NCI-H345 treated with DMSO at 0.1 percent for 48 hours (cell line): Measurements from ENCODE around the gene MRPL49.
"Not testable (repeated sequence)": the region's sequence is repeated elsewhere in the genome, so short reads cannot be mapped to it uniquely, and the experiment has no call there.

Experiments used
- DNase-seq: peaks from one replicate; lab custom pipeline; 2025; ENCODE audit not compliant: unreplicated experiment; lab: John Stamatoyannopoulos, UW

MRPL49 gene

GRCh38 chr11:65117206-65118096, 4.7 kb upstream of the MRPL49 start, which contains the start of gene ZNHIT2:
Gene ZNHIT2, minus strand, starts transcription at chr11:65117701. Its CDS starts 48 bp downstream, at chr11:65117653.
- peak; percentile 97 for DNase-seq

- no peak for DNase-seq
Observed at GRCh38 chr11:65118097-65118837, 3.9 kb upstream of the MRPL49 start.

- not testable (repeated sequence) for DNase-seq
Observed at GRCh38 chr11:65118891-65119669, 3.0 kb upstream of the MRPL49 start.

DNA sequence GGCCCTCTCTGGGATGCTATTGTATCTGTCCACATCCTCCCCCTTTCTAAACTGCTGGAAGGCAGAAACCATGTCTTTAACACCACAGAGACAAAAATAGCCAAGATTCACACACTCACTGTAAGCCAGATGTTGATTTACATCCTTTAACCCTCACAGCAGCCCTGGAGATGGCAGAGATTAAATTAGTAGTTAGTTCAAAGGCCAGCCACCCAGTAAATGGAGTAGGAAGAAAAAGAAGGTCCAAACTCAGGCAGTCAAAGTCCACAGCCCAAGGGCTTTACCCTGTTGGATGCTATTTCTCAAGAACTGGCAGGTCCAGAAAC, 2.5 kb upstream of the MRPL49 start:
- no peak for DNase-seq

- no peak for DNase-seq
Observed at GRCh38 chr11:65120831-65121230, 1.3 kb upstream of the MRPL49 start.

DNA sequence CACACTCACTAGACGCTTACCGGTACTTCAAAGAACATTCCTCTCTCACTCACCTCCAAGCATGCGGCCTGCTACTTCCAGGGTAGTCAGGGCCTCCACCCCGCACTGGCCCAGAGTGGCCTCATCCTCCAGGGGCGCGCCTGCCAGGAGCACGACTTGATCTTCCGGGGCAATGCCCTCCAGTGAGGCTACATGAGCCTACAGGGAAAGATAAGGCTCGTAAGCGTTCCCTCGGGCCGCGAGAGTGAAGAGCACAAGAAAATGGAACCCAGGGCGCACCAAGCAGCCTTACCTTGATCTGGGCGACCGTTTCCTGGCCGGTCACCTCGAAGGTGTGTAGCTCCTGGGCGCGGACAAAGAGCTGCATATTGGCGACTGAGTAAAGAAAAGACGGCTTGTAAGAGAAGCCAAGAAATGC, 665 bp upstream of the MRPL49 start:
- no peak for DNase-seq

- no peak for DNase-seq
Observed at GRCh38 chr11:65124480-65125196, 2.5 kb downstream of the MRPL49 start.

- no peak for DNase-seq
Observed at GRCh38 chr11:65125197-65126056, 3.3 kb downstream of the MRPL49 start.

DNA sequence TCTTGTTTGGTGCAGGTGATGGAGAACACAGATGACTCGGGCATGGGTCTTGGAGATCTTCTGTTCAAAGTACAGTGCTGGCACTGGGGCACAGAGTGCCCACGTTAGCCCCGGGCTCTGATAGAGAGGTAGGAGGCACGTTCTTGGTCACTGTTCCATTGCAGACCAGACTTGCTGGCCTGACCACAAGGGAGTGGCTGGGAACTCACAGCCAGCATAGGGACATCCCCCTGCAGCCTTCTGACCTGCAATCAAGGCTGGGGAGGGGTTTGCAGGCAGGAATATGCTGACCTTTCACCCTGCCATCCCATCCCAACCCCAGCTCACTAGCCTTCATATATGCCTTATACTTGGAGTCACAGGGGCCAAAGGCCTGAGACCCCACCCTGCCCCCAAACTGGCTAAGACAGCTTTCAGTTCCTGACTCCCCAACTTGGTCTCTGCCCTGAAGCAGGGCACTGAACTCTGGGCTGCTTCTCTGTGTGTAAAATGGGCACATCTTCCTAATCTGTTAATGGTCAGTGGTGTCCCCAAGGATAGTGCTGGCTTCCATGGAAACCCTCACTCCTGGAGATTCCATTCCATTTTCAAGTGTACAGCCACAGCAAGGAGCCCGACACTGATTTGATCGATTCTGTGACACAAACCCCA, 4.6 kb downstream of the MRPL49 start:
- no peak for DNase-seq

GRCh38 chr11:65127473-65128181, 5.5 kb downstream of the MRPL49 start:
- no peak for DNase-seq

DNA sequence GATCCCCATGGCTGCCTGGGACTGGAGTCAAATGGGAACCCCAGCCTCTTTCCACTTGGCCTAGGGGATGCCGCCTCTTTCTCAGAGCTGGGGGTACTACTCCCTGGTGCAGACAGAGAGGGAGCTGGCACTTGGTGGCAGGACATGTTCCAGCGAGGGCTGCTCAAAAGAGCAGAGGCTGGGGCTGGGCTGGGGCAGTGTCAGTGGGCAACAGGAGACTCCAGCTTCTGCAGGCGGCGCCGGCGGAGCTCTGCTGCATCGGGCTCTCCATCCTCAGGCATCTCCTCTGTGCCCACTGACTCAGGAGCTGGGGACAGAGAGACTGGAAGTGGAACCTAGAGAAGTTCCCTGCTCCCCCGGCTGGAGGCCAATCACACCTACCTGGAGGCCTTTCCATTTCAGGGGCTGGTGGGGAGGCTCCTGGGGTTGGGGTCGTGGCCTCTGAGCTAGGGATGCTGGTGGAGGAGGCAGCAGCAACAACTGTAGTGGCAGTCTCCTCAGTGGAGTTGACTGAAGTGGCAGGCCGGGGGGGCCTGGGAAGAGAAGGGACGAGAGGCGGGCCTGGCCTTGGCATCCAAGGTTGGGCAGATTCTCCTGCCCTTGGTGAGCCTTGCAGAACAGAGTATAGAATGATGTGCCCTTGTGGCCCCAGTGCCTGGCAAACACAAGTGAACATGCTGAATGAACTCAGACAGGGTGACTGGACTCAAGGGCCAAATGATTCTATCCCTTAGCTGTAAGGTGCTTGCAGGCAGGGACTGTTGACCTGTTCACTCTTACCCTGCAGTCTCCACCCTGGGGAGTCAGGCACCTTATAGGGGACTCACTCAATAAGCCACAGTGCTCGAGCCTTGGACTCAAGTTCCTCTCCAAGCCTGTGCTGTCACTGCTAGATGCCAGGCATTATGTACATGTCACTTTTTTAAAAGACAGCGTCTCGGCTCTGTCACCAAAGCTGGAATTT, 6.3 kb downstream of the MRPL49 start:
- no peak for DNase-seq

- DNase-seq: no peak
Observed at GRCh38 chr11:65129649-65130441, 7.7 kb downstream of the MRPL49 start.

- DNase-seq: no peak
Observed at GRCh38 chr11:65130631-65131416, 8.7 kb downstream of the MRPL49 start.

DNA sequence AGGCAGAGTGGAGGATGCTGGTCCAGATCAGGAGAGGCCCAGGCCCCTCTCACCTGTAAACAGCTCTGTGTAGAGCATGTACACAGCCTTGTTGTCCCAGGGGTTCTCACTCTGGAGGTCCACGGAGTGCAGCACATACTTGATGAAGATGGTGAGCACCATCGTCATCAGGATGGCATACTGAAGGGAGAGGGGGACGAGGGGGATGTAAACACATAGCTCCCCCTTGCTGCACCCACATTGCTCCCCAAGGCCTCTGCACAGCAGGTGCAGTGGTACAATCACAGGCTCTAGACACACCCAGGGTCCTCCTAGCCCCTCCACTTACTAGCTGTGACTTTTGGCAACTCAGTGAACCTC, 9.3 kb downstream of the MRPL49 start:
- DNase-seq: no peak

GRCh38 chr11:65131895-65132237, 9.7 kb downstream of the MRPL49 start:
- no peak for DNase-seq
